Activated CD4-positive, alpha-beta memory T cell treated with anti-CD3 and anti-CD28 coated beads, Interleukin-2, amount 10 ng/mL, durations not matched to agents 7 days and 5 days (primary cell): ENCODE data around the gene GCFC2. TPM values are rescaled to one million over a fixed set of nuclear protein-coding genes. Genes with fewer than 3 reads are reported as not detected.
A peak's percentile ranks its signal among the peaks of the same experiment; 100 is the strongest.
"Not testable (repeated sequence)": the region's sequence is repeated elsewhere in the genome, so short reads cannot be mapped to it uniquely, and the experiment has no call there.

Experiments used
- CTCF ChIA-PET: fragments of 350-600 bp; sonication (Branson Sonifier 250); formaldehyde crosslinking; loops from one replicate; lab custom pipeline; 2021; ENCODE audit warnings: antibody characterized with exemption, inconsistent platforms; lab: Charles Lee
- POLR2A ChIA-PET: fragments of 350-600 bp; sonication (Branson Sonifier 250); formaldehyde crosslinking; loops from one replicate; lab custom pipeline; 2021; ENCODE audit warnings: antibody characterized with exemption; lab: Charles Lee
- DNase-seq: peaks from one replicate; pipeline ENCODE4 v3.0.0-alpha.2; 2020
- H3K27ac Mint-ChIP-seq: one replicate; pipeline ENCODE4 v1.8.0; 2021; ENCODE audit warnings: mild to moderate bottlenecking, mixed read lengths
- H3K27me3 Mint-ChIP-seq: one replicate; pipeline ENCODE4 v1.8.0; 2021; ENCODE audit warnings: mixed read lengths
- H3K36me3 Mint-ChIP-seq: one replicate; pipeline ENCODE4 v1.8.0; 2021; ENCODE audit warnings: low read depth, mixed read lengths
- H3K4me1 Mint-ChIP-seq: one replicate; pipeline ENCODE4 v1.8.0; 2021; ENCODE audit warnings: mixed read lengths
- H3K4me3 Mint-ChIP-seq: one replicate; pipeline ENCODE4 v1.8.0; 2021; ENCODE audit warnings: mild to moderate bottlenecking, mixed read lengths
- H3K9me3 Mint-ChIP-seq: one replicate; pipeline ENCODE4 v1.8.0; 2021; ENCODE audit warnings: mixed read lengths
- total RNA-seq, 2 experiments: library from RNA; stranded (reverse); gene quantifications; one replicate each; pipeline ENCODE4 v1.2.3, GENCODE V29; 2021

Gene GCFC2
- total RNA-seq, 2 experiments from 2014 or later: 20.4 to 21.6 TPM

- POLR2A ChIA-PET, H3K9me3 Mint-ChIP-seq, H3K27ac Mint-ChIP-seq, H3K4me1 Mint-ChIP-seq, DNase-seq, H3K27me3 Mint-ChIP-seq, H3K4me3 Mint-ChIP-seq: not testable (repeated sequence)
- CTCF ChIA-PET: interaction anchor here (2.3 to 2.6 kb wide), 2 partner anchors 28 to 34 kb away, joined by 19 to 24 read pairs; partner anchors contain the start of gene MRPL19
- H3K36me3 Mint-ChIP-seq: peaks cover 24% of the 10 kb centered on the region
Measured at GRCh38 chr2:75675423-75675822, 35.3 kb downstream of the GCFC2 start.

GRCh38 chr2:75667884-75668283, 42.8 kb downstream of the GCFC2 start:
- H3K4me3 Mint-ChIP-seq: no peak overlapping the region
- ChIA-PET CTCF (interaction anchor here (1.0 to 2.1 kb wide), 3 partner anchors 9 to 27 kb away, joined by 3 to 6 read pairs (median 5); no protein-coding TSS in a partner anchor), POLR2A (no interaction called here)
- H3K9me3 Mint-ChIP-seq: no peaks in the 10 kb centered on the region
- DNase-seq: no peak
- peaks cover 2% of the 10 kb centered on the region for H3K4me1 Mint-ChIP-seq
- peaks cover 28% of the 10 kb centered on the region for H3K36me3 Mint-ChIP-seq
- no peaks in the 10 kb centered on the region for H3K27me3 Mint-ChIP-seq
- no peak overlapping the region for H3K27ac Mint-ChIP-seq

GRCh38 chr2:75666911-75667310, 43.8 kb downstream of the GCFC2 start:
- H3K9me3 Mint-ChIP-seq: no peaks in the 10 kb centered on the region
- no peaks in the 10 kb centered on the region for H3K4me1 Mint-ChIP-seq
- H3K27me3 Mint-ChIP-seq: no peaks in the 10 kb centered on the region
- peaks cover 29% of the 10 kb centered on the region for H3K36me3 Mint-ChIP-seq
- CTCF ChIA-PET: interaction anchor here (1.3 to 1.4 kb wide), 2 partner anchors 10 to 20 kb away, joined by 4 to 6 read pairs; partner anchors contain the start of gene MRPL19
- no peak for DNase-seq
- H3K27ac Mint-ChIP-seq: no peak overlapping the region
- no peak overlapping the region for H3K4me3 Mint-ChIP-seq
- POLR2A ChIA-PET: no interaction called here

- no peaks in the 10 kb centered on the region for H3K27me3 Mint-ChIP-seq
- peaks cover 7% of the 10 kb centered on the region for H3K9me3 Mint-ChIP-seq
- DNase-seq: no peak
- CTCF ChIA-PET: interaction anchor here (0.7 to 2.2 kb wide), 3 partner anchors 10 to 19 kb away, joined by 3 to 10 read pairs (median 3); partner anchors contain the start of gene MRPL19
- no peaks in the 10 kb centered on the region for H3K4me1 Mint-ChIP-seq
- no peak overlapping the region for H3K27ac Mint-ChIP-seq
- POLR2A ChIA-PET: interaction anchor here (1.4 to 1.5 kb wide), 2 partner anchors 11 to 21 kb away, joined by 3 to 4 read pairs; partner anchors contain the start of gene MRPL19
- H3K4me3 Mint-ChIP-seq: no peak overlapping the region
- H3K36me3 Mint-ChIP-seq: peaks cover 88% of the 10 kb centered on the region
Measured at GRCh38 chr2:75657798-75658197, 52.9 kb downstream of the GCFC2 start.

- CTCF ChIA-PET: interaction anchor here (1.4 to 2.2 kb wide), 2 partner anchors 9 to 20 kb away, joined by 3 to 10 read pairs; no protein-coding TSS in a partner anchor
- H3K4me3 Mint-ChIP-seq: no peak overlapping the region
- H3K27me3 Mint-ChIP-seq: no peaks in the 10 kb centered on the region
- peaks cover 7% of the 10 kb centered on the region for H3K9me3 Mint-ChIP-seq
- no peak overlapping the region for H3K27ac Mint-ChIP-seq
- POLR2A ChIA-PET: interaction anchor here (1.4 to 1.5 kb wide), 2 partner anchors 10 to 22 kb away, joined by 3 to 4 read pairs; partner anchors contain the start of gene MRPL19
- H3K4me1 Mint-ChIP-seq: no peaks in the 10 kb centered on the region
- no peak for DNase-seq
- H3K36me3 Mint-ChIP-seq: peaks cover 84% of the 10 kb centered on the region
Measured at GRCh38 chr2:75656563-75656962, 54.2 kb downstream of the GCFC2 start.

- no peak overlapping the region for H3K4me3 Mint-ChIP-seq
- H3K27ac Mint-ChIP-seq: no peak overlapping the region
- ChIA-PET CTCF (interaction anchor here (1.4 to 2.2 kb wide), 2 partner anchors 8 to 21 kb away, joined by 3 to 10 read pairs; no protein-coding TSS in a partner anchor), POLR2A (no interaction called here)
- no peaks in the 10 kb centered on the region for H3K27me3 Mint-ChIP-seq
- no peak for DNase-seq
- peaks cover 83% of the 10 kb centered on the region for H3K36me3 Mint-ChIP-seq
- peaks cover 7% of the 10 kb centered on the region for H3K9me3 Mint-ChIP-seq
- no peaks in the 10 kb centered on the region for H3K4me1 Mint-ChIP-seq
Measured at GRCh38 chr2:75655861-75656260, 54.9 kb downstream of the GCFC2 start.

- peaks cover 4% of the 10 kb centered on the region for H3K4me1 Mint-ChIP-seq
- ChIA-PET CTCF (no interaction called here), POLR2A (no interaction called here)
- peaks cover 3% of the 10 kb centered on the region for H3K9me3 Mint-ChIP-seq
- H3K4me3 Mint-ChIP-seq: no peak overlapping the region
- no peak overlapping the region for H3K27ac Mint-ChIP-seq
- DNase-seq: no peak
- H3K27me3 Mint-ChIP-seq: no peaks in the 10 kb centered on the region
- H3K36me3 Mint-ChIP-seq: peaks cover 76% of the 10 kb centered on the region
Measured at GRCh38 chr2:75654012-75654411, 56.7 kb downstream of the GCFC2 start.

GRCh38 chr2:75647771-75648170, 62.9 kb downstream of the GCFC2 start:
- Mint-ChIP-seq H3K36me3 (peaks cover 24% of the 10 kb centered on the region), H3K27ac (peak overlapping the region; percentile 83), H3K4me3 (peak overlapping the region; percentile 89), H3K4me1 (peaks cover 27% of the 10 kb centered on the region), H3K27me3 (peaks cover 2% of the 10 kb centered on the region), H3K9me3 (no peaks in the 10 kb centered on the region)
- DNase-seq: no peak
- ChIA-PET POLR2A (interaction anchor here (0.8 to 2.0 kb wide), 2 partner anchors 21 to 62 kb away, joined by 3 to 11 read pairs; partner anchors contain the start of gene GCFC2), CTCF (interaction anchor here (0.7 to 2.5 kb wide), 4 partner anchors 8 to 29 kb away, joined by 3 to 19 read pairs (median 4); no protein-coding TSS in a partner anchor)

GRCh38 chr2:75646583-75647425, 63.9 kb downstream of the GCFC2 start, which contains the start of gene MRPL19:
Gene MRPL19 (plus strand): TSS chr2:75646783. CDS start chr2:75646808, 25 bp downstream.
- H3K4me3 Mint-ChIP-seq: peak within 1 kb of the TSS; percentile 89
- no peaks in the 10 kb centered on the region for H3K9me3 Mint-ChIP-seq
- peaks cover 2% of the 10 kb centered on the region for H3K27me3 Mint-ChIP-seq
- POLR2A ChIA-PET: interaction anchor here (0.7 to 2.0 kb wide), 4 partner anchors 10 to 63 kb away, joined by 3 to 11 read pairs (median 5); partner anchors contain the start of gene GCFC2
- H3K36me3 Mint-ChIP-seq: peaks cover 18% of the 10 kb centered on the region
- DNase-seq: peak; percentile 78
- peak within 1 kb of the TSS; percentile 83 for H3K27ac Mint-ChIP-seq
- H3K4me1 Mint-ChIP-seq: peaks cover 27% of the 10 kb centered on the region
- CTCF ChIA-PET: interaction anchor here (0.7 to 2.5 kb wide), 6 partner anchors 9 to 62 kb away, joined by 3 to 19 read pairs (median 5); no protein-coding TSS in a partner anchor

- POLR2A ChIA-PET: interaction anchor here (0.7 to 2.0 kb wide), 4 partner anchors 9 to 64 kb away, joined by 3 to 11 read pairs (median 5); partner anchors contain the start of gene GCFC2
- Mint-ChIP-seq H3K36me3 (peaks cover 15% of the 10 kb centered on the region), H3K27me3 (peaks cover 2% of the 10 kb centered on the region), H3K4me1 (peaks cover 27% of the 10 kb centered on the region), H3K4me3 (peak overlapping the region; percentile 89), H3K9me3 (no peaks in the 10 kb centered on the region), H3K27ac (no peak overlapping the region)
- CTCF ChIA-PET: interaction anchor here (1.0 to 2.5 kb wide), 6 partner anchors 10 to 63 kb away, joined by 3 to 19 read pairs (median 5); no protein-coding TSS in a partner anchor
- no peak for DNase-seq
Measured at GRCh38 chr2:75646090-75646582, 64.6 kb downstream of the GCFC2 start.

- CTCF ChIA-PET: interaction anchor here (1.3 to 2.4 kb wide), 3 partner anchors 10 to 63 kb away, joined by 3 to 7 read pairs (median 3); no protein-coding TSS in a partner anchor
- Mint-ChIP-seq H3K9me3 (no peaks in the 10 kb centered on the region), H3K27ac (no peak overlapping the region), H3K36me3 (peaks cover 12% of the 10 kb centered on the region), H3K4me3 (no peak overlapping the region), H3K4me1 (peaks cover 27% of the 10 kb centered on the region), H3K27me3 (peaks cover 2% of the 10 kb centered on the region)
- no peak for DNase-seq
- POLR2A ChIA-PET: interaction anchor here (0.7 to 1.5 kb wide), 2 partner anchors 9 to 23 kb away, joined by 3 to 6 read pairs; no protein-coding TSS in a partner anchor
Measured at GRCh38 chr2:75645643-75646042, 65.1 kb downstream of the GCFC2 start.

GRCh38 chr2:75643980-75644379, 66.7 kb downstream of the GCFC2 start:
- CTCF ChIA-PET: interaction anchor here (1.2 kb wide), 1 partner anchor 33 kb away, joined by 4 read pairs; no protein-coding TSS in a partner anchor
- Mint-ChIP-seq H3K9me3 (no peaks in the 10 kb centered on the region), H3K4me1 (peaks cover 23% of the 10 kb centered on the region), H3K36me3 (peaks cover 4% of the 10 kb centered on the region), H3K4me3 (no peak overlapping the region), H3K27ac (no peak overlapping the region), H3K27me3 (peaks cover 6% of the 10 kb centered on the region)
- POLR2A ChIA-PET: no interaction called here
- no peak for DNase-seq
